Myocyte (in vitro differentiated cells): ENCODE results near the gene LELP1. TPM values are rescaled to one million over a fixed set of nuclear protein-coding genes. Genes with fewer than 3 reads are reported as not detected.

Experiments
- DNase-seq: peaks from one replicate; pipeline ENCODE4 v3.0.0-alpha.2; 2012; ENCODE audit warnings: low read depth
- polyA plus RNA-seq: library from polyadenylated mRNA; unstranded; fragments of >200 nt; gene quantifications from one replicate; pipeline ENCODE4 v1.2.1, GENCODE V29; 2012; ENCODE audit warnings: missing spikeins
- total RNA-seq: library from RNA; depleted of rRNA; stranded (reverse); fragments of >200 nt; gene quantifications from 2 replicates; pipeline ENCODE4 v1.2.3, GENCODE V29; 2014

The LELP1 gene
- total RNA-seq = not detected in 2 replicates
- not detected for polyA plus RNA-seq

- DNase-seq = no peak
Observed at GRCh38 chr1:153203130-153203529, at the start of gene LELP1. Gene LELP1, plus strand, starts transcription at chr1:153203430. Its CDS starts 1,278 bp downstream, at chr1:153204708.

- DNase-seq = no peak
Observed at GRCh38 chr1:153155541-153155940, 47.7 kb upstream of the LELP1 start.

DNA sequence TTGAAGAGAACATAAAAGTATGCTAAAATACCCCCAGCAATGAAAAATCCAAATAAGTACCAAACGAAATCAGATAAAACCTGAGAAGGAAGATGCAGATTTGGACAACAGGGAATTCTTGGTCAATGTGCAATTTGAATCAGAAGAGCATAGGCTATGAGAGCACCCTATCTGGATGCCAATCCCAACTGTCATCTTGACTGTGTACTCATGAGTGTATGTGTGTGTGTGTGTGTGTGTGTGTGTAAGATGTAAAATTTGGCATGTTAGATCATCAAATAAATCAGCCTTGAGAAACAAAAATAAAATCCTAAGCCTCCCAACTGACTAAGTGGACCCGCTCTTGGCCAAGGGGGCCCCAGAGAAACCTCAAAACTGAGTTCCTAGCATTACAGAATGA, 34.5 kb upstream of the LELP1 start:
- DNase-seq = no peak

- DNase-seq = no peak
Observed at GRCh38 chr1:153174624-153175023, 28.6 kb upstream of the LELP1 start.

GRCh38 chr1:153178922-153179321, 24.3 kb upstream of the LELP1 start:
- no peak for DNase-seq

- DNase-seq = no peak
Observed at GRCh38 chr1:153180556-153180955, 22.7 kb upstream of the LELP1 start.

DNA sequence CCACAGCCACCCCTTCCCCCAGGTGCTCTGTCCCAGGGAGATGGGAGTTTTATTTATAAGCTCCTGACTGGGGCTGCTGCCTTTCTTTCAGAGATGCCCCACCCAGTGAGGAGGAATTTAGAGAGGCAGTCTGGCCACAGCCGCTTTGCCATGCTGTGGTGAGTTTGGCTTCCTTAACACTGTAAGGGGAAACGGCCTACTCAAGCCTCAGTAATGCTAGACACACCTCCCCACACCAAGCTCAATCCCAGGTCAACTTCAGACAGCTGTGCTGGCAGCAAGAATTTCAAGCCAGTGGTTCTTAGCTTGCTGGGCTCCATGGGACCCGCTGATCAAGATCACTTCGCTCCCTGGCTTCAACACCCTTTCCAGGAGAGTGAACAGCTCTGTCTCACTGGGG, 14.9 kb upstream of the LELP1 start:
- peak; percentile 32 for DNase-seq

GRCh38 chr1:153190373-153190772, 12.9 kb upstream of the LELP1 start:
- DNase-seq = no peak

DNA sequence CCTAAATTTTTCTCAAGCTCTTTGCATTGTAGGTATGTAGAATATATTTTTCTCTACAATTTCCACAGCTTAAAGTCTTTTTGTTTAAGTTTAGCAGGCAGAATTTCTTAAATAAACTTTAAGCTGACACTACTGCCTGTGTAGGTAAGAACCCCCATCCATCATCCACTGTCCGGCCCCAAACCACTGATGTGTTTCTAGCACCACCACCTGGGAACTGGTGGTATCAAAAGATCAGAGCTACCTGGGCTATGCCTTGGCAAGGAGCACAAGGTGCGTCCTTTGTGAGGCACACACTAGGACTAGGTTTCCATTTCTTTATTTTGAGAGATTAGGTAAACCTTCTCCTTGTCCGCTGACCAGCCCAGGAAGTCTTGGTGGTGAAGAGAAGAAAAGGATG, 10.5 kb upstream of the LELP1 start:
- DNase-seq = no peak

DNA sequence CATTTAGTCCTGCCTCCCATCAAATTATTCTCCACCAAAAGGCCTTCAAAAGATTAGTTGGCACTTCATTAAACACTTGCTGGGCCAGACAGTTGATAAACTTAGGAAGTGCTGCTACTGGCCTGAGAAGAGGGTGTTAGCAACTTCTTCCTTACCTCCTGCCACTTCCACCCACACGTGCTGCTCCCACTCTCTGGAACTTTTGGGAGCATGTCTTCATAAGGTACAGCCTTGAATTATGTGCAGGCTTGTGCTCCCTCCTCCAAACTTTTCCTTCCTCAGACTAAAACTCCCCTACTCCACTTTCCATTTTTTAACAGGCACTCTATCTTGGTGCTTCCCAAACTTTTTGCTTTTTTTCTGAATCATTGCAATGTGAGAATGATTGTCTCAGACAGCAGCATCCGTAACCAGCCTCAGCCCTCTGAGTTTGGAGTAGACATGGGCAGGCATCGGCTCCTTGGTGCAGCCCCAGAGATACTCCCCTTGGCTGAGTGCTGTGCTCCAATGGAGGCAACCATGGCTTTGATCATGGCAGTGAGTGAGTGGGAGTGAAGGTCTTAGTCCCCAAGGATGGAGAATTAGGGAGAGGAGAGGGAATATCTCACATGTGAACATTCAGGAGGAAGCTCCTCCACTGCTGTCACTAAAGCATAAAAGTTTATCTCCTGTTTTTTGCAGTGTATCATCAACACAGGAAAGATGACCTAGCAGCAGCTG, 8.7 kb upstream of the LELP1 start:
- no peak for DNase-seq

DNA sequence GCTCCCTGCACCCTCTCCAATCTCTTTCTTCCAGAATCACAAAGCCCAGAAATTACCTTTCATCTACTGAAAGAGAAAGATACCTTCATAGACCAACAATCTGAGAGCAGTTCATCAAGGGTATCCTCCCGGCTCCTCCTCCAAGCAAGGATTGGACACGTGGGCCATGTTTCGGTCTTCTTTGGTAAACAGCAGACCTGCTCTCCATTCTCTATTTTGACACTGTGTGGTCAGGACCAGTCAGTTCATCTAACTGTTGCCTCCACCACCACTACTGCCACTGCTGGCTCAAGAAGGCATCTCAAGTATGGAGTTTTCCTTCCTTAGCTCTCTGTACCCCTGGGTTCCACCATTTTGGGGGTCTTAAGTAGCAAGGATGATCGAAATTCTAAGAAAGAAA, 8.0 kb upstream of the LELP1 start:
- DNase-seq = no peak

DNA sequence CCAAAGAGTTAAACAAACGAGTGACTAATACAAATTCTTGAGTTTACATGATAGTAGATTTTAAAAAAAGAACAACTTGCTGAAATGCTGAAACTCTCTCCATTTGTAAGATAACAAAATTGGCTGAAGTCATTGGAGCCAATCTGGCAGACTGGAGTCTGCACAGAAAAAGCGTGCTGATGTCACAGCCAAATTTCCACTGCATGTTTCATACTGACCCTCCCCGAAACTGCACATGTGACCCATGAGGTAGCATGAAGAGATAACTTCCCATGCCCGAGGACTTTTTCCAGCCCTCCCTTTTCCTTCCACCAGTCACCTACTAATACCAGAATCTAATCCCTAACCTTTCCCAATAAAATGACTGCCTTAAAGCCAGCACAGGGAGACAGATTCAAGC, 1.2 kb upstream of the LELP1 start:
- DNase-seq = no peak

- no peak for DNase-seq
Observed at GRCh38 chr1:153206631-153207030, 3.4 kb downstream of the LELP1 start.

DNA sequence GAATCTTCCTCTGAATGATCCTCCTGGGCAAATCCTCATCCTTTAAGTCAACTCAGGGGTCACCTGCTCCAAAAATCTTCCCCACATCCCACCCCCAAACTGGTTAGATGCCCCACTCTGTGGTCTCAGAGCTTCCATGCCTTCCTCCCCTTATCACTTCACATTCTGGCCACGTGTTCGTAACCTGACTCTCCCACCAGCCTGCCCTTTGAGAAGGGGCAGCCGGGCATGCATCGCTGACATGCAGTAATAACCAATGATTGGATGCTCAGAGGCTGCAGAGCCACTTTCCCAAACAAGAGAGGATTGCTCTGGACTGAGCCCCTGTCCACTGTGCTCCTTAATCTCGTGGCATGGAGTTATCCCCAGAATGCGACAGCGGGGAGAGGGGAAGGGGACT, 7.0 kb downstream of the LELP1 start:
- no peak for DNase-seq

GRCh38 chr1:153212201-153212600, 9.0 kb downstream of the LELP1 start:
- no peak for DNase-seq

DNA sequence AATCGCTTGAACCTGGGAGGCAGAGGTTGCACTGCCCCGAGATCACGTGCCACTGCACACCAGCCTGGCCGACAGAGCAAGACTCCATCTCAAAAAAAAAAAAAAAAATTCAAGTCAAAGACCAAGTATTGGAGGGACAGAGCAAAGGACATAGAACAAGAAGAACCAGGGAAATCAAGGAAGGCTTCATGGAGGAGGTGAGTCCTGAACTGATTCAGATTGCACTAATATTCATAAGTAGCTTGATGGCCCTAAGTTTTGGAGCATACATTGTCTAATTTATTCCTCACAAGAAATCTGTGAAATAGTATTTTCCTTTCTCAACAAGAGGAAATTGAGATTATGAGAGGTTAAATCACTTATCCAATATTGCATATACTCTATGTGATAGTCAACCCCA, 10.3 kb downstream of the LELP1 start:
- DNase-seq = no peak

DNA sequence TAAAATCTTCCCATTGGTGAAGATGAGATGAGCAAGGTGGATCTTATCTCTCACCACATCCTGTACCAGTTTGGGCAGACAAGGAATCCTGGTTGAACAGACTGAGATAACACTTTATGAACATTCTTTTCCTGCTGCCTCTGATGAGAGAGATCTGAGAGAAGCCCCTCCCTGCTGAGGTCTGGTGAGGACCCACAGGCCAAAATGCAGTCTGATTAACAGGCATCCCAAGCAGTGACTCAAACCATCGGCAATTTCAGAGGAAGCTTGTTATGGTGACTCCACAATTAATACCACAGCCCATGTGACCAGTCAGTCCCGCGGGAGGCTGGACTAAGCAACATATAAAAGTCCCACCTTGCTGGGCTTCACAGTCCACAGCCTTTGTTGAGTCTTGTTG, 14.0 kb downstream of the LELP1 start, which contains the start of gene PRR9:
TSS of gene PRR9 (plus strand) at position 373 of the 400 bp plus-strand sequence. CDS start 561 bp downstream, outside the sequence.
- no peak for DNase-seq

DNA sequence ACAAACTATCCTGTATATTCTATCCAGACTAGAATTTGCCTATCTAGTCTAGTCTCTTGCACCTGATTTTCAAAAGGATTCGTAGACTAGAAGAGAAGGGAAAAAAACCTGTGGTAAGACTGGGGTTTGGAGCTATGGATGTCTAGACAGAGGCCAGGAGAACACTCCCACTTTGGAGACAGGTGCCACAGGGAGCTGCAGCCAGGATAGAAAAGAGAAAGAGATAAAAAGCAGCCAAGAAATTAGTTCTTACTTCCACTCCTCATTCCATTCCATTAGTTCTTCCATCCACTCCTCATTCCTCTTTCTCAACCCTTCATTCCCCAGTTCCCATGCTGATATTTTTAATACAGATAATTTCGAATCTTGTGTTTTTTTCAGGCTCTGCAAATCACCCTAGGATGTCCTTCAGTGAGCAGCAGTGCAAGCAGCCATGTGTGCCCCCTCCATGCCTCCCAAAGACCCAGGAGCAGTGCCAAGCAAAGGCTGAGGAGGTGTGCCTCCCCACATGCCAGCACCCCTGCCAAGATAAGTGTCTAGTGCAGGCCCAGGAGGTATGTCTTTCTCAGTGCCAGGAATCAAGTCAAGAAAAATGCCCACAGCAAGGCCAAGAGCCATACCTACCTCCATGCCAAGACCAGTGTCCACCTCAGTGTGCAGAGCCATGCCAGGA, 14.7 kb downstream of the LELP1 start:
- no peak for DNase-seq

DNA sequence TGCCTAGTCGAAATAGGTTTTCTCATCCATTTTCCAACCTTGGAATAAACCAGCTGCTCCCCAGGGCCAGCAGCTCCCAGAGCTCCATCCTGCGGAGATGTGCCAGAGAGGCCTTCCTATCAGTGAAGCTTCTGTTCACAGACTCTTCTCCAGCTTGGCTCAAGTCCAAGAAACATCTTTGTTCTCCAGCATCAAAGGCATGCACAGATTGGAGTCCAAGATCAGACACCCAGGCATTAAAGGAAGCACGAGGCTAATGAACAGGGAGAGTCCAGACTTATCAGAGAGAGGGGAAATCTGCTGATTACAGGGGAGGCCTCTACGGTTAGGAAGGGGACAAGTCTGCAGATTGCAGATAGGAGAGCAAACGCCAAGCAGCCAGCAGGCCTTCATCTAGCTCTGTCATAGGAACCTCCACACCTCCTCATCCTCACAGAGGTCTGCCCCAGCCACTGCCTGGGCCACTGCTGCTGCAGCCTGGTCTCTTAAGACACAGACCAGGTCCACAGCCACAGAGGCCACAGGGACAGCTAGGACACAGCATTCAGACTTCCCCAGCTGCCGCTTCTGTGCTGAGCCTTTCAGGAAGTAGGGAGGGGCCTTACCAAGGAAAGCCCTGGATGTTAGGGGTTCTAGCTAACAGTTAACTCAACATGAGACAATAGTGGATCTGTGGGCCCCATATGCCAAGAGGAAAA, 17.5 kb downstream of the LELP1 start:
- peak; percentile 1 for DNase-seq

GRCh38 chr1:153223040-153223891, 20.0 kb downstream of the LELP1 start:
- DNase-seq = peak; percentile 64

- DNase-seq = no peak
Observed at GRCh38 chr1:153227810-153228209, 24.6 kb downstream of the LELP1 start.
